ENCODE results near the gene DPF3.

Gene DPF3

DNA sequence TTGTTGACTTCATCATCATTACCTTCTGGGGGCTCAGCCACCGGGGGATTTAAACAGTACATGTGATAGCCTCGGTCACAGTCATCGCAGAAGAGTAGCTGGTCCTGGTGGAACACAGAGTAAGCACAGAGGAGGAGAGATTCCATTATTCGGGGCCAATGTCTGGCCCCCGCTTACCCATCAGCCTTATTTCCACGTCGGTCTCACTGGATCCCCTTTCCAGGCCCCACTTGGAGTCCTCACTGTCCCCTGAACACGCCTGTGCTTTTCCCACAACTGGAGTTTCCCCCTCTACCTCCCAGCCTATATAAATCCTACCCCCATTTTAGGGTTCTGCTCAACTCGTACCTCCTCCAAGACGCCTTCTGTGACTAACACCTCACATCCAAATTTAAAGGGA, 274.0 kb downstream of the DPF3 start:
- H3K9me2 ChIP-seq (replicated peaks; ENCODE audit: control insufficient read depth, low read length): no peaks in the 10 kb centered on the region
- no peaks in the 10 kb centered on the region for H4K20me1 ChIP-seq (ENCODE audit: control insufficient read depth, insufficient read depth, low read depth, low read length)
- H3K4me2 ChIP-seq (ENCODE audit: low read length): no peak overlapping the region
- no peaks in the 10 kb centered on the region for H3K9me3 ChIP-seq (ENCODE audit: control insufficient read depth, insufficient read depth, low read length)
- no peaks in the 10 kb centered on the region for H3K79me2 ChIP-seq (ENCODE audit: control insufficient read depth, low read length)
- no peak overlapping the region for H3K4me3 ChIP-seq (ENCODE audit: low read length)
- no peaks in the 10 kb centered on the region for H3K4me1 ChIP-seq (ENCODE audit: control insufficient read depth, low read length)
- H3F3A ChIP-seq (ENCODE audit: control insufficient read depth, insufficient read depth): no peaks in the 10 kb centered on the region
- no peaks in the 10 kb centered on the region for H3K27me3 ChIP-seq (ENCODE audit: control insufficient read depth, low read length)
- TF ChIP-seq EZH2phosphoT487 (IDR thresholded peaks at IDR 0.05; ENCODE audit: borderline replicate concordance, low read length): no peak
- TF ChIP-seq, protein P1, sequence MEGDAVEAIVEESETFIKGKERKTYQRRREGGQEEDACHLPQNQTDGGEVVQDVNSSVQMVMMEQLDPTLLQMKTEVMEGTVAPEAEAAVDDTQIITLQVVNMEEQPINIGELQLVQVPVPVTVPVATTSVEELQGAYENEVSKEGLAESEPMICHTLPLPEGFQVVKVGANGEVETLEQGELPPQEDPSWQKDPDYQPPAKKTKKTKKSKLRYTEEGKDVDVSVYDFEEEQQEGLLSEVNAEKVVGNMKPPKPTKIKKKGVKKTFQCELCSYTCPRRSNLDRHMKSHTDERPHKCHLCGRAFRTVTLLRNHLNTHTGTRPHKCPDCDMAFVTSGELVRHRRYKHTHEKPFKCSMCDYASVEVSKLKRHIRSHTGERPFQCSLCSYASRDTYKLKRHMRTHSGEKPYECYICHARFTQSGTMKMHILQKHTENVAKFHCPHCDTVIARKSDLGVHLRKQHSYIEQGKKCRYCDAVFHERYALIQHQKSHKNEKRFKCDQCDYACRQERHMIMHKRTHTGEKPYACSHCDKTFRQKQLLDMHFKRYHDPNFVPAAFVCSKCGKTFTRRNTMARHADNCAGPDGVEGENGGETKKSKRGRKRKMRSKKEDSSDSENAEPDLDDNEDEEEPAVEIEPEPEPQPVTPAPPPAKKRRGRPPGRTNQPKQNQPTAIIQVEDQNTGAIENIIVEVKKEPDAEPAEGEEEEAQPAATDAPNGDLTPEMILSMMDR (IDR thresholded peaks at IDR 0.05; ENCODE audit: low read depth, low read length, poor library complexity, severe bottlenecking): no peak
- H3K36me3 ChIP-seq (ENCODE audit: control insufficient read depth, low read length): no peaks in the 10 kb centered on the region
- no peak overlapping the region for H3K27ac ChIP-seq (ENCODE audit: low read depth, low read length)

GRCh38 chr14:72619111-72619571, 274.8 kb downstream of the DPF3 start:
- H3K9me2 ChIP-seq (replicated peaks; ENCODE audit: control insufficient read depth, low read length): no peaks in the 10 kb centered on the region
- no peak for TF ChIP-seq EZH2phosphoT487 (IDR thresholded peaks at IDR 0.05; ENCODE audit: borderline replicate concordance, low read length)
- TF ChIP-seq, protein P1 (IDR thresholded peaks at IDR 0.05; ENCODE audit: low read depth, low read length, poor library complexity, severe bottlenecking): no peak

DNA sequence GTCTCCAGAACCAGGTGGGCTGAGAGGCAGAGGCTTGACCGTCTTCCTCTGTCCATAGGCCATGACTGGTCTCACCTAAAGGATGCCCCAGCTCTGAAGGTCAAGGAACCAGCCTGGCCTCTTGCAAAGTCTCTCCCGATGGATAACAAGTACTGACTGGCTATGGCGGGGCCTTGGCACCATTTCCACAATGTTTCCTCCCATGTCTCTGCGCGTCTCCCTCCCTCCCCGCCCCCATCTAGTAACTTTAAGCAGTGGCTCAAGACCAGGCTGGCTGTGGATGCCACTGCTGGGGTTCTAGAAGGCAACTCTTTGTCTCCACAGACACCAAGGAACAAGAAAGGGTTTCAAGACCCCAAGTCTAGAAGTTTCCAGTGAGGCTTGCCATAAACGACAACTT, 275.5 kb downstream of the DPF3 start:
- Histone ChIP-seq H3F3A (ENCODE audit: control insufficient read depth, insufficient read depth) (no peaks in the 10 kb centered on the region), H3K4me3 (ENCODE audit: low read length) (no peak overlapping the region), H3K9me3 (ENCODE audit: control insufficient read depth, insufficient read depth, low read length) (no peaks in the 10 kb centered on the region), H3K27me3 (ENCODE audit: control insufficient read depth, low read length) (no peaks in the 10 kb centered on the region), H3K27ac (ENCODE audit: low read depth, low read length) (no peak overlapping the region), H3K4me1 (ENCODE audit: control insufficient read depth, low read length) (no peaks in the 10 kb centered on the region), H3K36me3 (ENCODE audit: control insufficient read depth, low read length) (no peaks in the 10 kb centered on the region), H4K20me1 (ENCODE audit: control insufficient read depth, insufficient read depth, low read depth, low read length) (no peaks in the 10 kb centered on the region), H3K79me2 (ENCODE audit: control insufficient read depth, low read length) (no peaks in the 10 kb centered on the region), H3K4me2 (ENCODE audit: low read length) (no peak overlapping the region), H3K9me2 (replicated peaks; ENCODE audit: control insufficient read depth, low read length) (no peaks in the 10 kb centered on the region)
- no peak for TF ChIP-seq EZH2phosphoT487 (IDR thresholded peaks at IDR 0.05; ENCODE audit: borderline replicate concordance, low read length)

More at GRCh38 chr14:72619111-72619571, 274.8 kb downstream of the DPF3 start:
- no peaks in the 10 kb centered on the region for H3K79me2 ChIP-seq (ENCODE audit: control insufficient read depth, low read length)
- H3K4me1 ChIP-seq (ENCODE audit: control insufficient read depth, low read length): no peaks in the 10 kb centered on the region
- H3K9me3 ChIP-seq (ENCODE audit: control insufficient read depth, insufficient read depth, low read length): no peaks in the 10 kb centered on the region
- no peaks in the 10 kb centered on the region for H4K20me1 ChIP-seq (ENCODE audit: control insufficient read depth, insufficient read depth, low read depth, low read length)
- no peak overlapping the region for H3K4me3 ChIP-seq (ENCODE audit: low read length)
- H3F3A ChIP-seq (ENCODE audit: control insufficient read depth, insufficient read depth): no peaks in the 10 kb centered on the region
- H3K27ac ChIP-seq (ENCODE audit: low read depth, low read length): no peak overlapping the region
- H3K36me3 ChIP-seq (ENCODE audit: control insufficient read depth, low read length): no peaks in the 10 kb centered on the region
- no peaks in the 10 kb centered on the region for H3K27me3 ChIP-seq (ENCODE audit: control insufficient read depth, low read length)
- no peak overlapping the region for H3K4me2 ChIP-seq (ENCODE audit: low read length)

DNA sequence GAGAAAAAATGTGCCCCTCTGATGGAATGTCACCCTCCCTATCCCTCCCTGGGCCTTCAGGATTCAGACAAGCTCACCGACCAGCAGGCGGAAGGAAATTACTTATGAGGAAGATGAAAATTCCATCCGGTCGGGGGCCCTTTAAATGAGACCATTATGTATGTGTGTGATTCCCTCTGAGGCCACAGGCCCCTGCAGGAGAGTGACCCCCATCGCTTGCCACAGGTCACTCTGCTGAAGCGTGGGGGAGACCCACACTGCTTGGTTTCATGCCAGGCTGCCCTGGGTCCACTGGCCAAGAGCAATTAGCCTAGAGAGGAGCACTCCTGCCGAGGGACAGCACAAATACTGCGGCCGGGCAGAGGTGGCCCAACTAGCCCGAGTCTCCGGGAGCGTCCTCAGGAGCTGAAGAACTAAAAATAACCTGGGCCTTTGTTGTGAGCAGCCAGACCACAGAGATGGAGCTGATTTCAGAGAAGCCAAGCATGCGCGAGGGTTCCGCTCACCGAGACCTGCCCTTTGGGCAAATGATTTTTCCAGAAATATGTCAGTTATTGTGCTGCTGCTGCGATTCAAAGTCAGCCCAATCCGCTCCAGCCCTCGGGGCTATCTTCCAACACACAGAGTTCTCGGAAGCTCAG, 276.4 kb downstream of the DPF3 start:
- no peaks in the 10 kb centered on the region for H4K20me1 ChIP-seq (ENCODE audit: control insufficient read depth, insufficient read depth, low read depth, low read length)
- no peaks in the 10 kb centered on the region for H3K9me3 ChIP-seq (ENCODE audit: control insufficient read depth, insufficient read depth, low read length)
- H3K36me3 ChIP-seq (ENCODE audit: control insufficient read depth, low read length): no peaks in the 10 kb centered on the region
- H3K4me3 ChIP-seq (ENCODE audit: low read length): no peak overlapping the region
- H3K4me2 ChIP-seq (ENCODE audit: low read length): no peak overlapping the region
- no peaks in the 10 kb centered on the region for H3K27me3 ChIP-seq (ENCODE audit: control insufficient read depth, low read length)
- TF ChIP-seq, protein P1 (IDR thresholded peaks at IDR 0.05; ENCODE audit: low read depth, low read length, poor library complexity, severe bottlenecking): no peak
- no peak overlapping the region for H3K27ac ChIP-seq (ENCODE audit: low read depth, low read length)
- H3K9me2 ChIP-seq (replicated peaks; ENCODE audit: control insufficient read depth, low read length): no peaks in the 10 kb centered on the region
- no peaks in the 10 kb centered on the region for H3K79me2 ChIP-seq (ENCODE audit: control insufficient read depth, low read length)
- no peaks in the 10 kb centered on the region for H3K4me1 ChIP-seq (ENCODE audit: control insufficient read depth, low read length)
- H3F3A ChIP-seq (ENCODE audit: control insufficient read depth, insufficient read depth): no peaks in the 10 kb centered on the region
